Smooth muscle cell (in vitro differentiated cells): ENCODE measurements around the gene P2RY1. TPM values are rescaled to one million over a fixed set of nuclear protein-coding genes. Genes with fewer than 3 reads are reported as not detected.

Experiments
- DNase-seq: peaks from one replicate; lab custom pipeline; 2025; ENCODE audit not compliant: unreplicated experiment; lab: John Stamatoyannopoulos, UW
- H2AFZ ChIP-seq: fragments of 200-600 bp; sonication (generic); 2 replicates; pipeline ENCODE4 v1.6.0; 2016; ENCODE audit warnings: antibody characterized with exemption, low read depth, mild to moderate bottlenecking
- H3F3A ChIP-seq: fragments of 200-600 bp; sonication (generic); 2 replicates; pipeline ENCODE4 v1.6.0; 2017; ENCODE audit warnings: antibody characterized with exemption, low read depth
- H3K27ac ChIP-seq: fragments of 200-600 bp; sonication (generic); 2 replicates; pipeline ENCODE4 v1.5.1; 2016; ENCODE audit warnings: low read depth, mild to moderate bottlenecking
- H3K27me3 ChIP-seq: fragments of 200-600 bp; sonication (generic); 2 replicates; pipeline ENCODE4 v1.6.1; 2016; ENCODE audit warnings: low read depth, mild to moderate bottlenecking
- H3K36me3 ChIP-seq: fragments of 200-600 bp; sonication (generic); 2 replicates; pipeline ENCODE4 v1.5.1; 2016; ENCODE audit warnings: low read depth
- H3K4me1 ChIP-seq: fragments of 200-600 bp; sonication (generic); 2 replicates; pipeline ENCODE4 v1.5.1; 2016; ENCODE audit warnings: low read depth
- H3K4me2 ChIP-seq: fragments of 200-600 bp; sonication (generic); 2 replicates; pipeline ENCODE4 v1.6.0; 2016; ENCODE audit warnings: mild to moderate bottlenecking
- H3K4me3 ChIP-seq: fragments of 200-600 bp; sonication (generic); 2 replicates; pipeline ENCODE4 v1.5.1; 2016; ENCODE audit warnings: mild to moderate bottlenecking
- H3K79me2 ChIP-seq: fragments of 200-600 bp; sonication (generic); 2 replicates; pipeline ENCODE4 v1.6.0; 2016; ENCODE audit warnings: low read depth, mild to moderate bottlenecking
- H3K9ac ChIP-seq: fragments of 200-600 bp; sonication (generic); 2 replicates; pipeline ENCODE4 v1.6.0; 2016; ENCODE audit warnings: low read depth
- H3K9me3 ChIP-seq: fragments of 200-600 bp; sonication (generic); replicated peaks from 2 replicates; pipeline ENCODE4 v1.5.1; 2016; ENCODE audit warnings: low read depth
- H4K20me1 ChIP-seq: fragments of 200-600 bp; sonication (generic); 2 replicates; pipeline ENCODE4 v1.6.0; 2016; ENCODE audit warnings: low read depth
- WGBS: methylation state at CpG from one replicate; pipeline ENCODE4 v1.1.7; 2016; ENCODE audit warnings: low lambda C conversion rate; 5-methylcytosine and 5-hydroxymethylcytosine counted together
- polyA plus RNA-seq: library from polyadenylated mRNA; unstranded; fragments of >200 nt; fragmentation: Nextera tagmentation; extraction: Ambion mirVana; gene quantifications from 2 replicates; pipeline ENCODE4 v1.2.1, GENCODE V29; 2016
- total RNA-seq: library from RNA; depleted of rRNA; stranded (reverse); fragments of >200 nt; gene quantifications from 2 replicates; pipeline ENCODE4 v1.2.3, GENCODE V29; 2014
- TF ChIP-seq, protein P1 (sequence below): fragments of 200-600 bp; sonication (generic); IDR thresholded peaks from 2 replicates; pipeline ENCODE4 v1.5.1; 2017; ENCODE audit warnings: borderline replicate concordance, mild to moderate bottlenecking, antibody characterized with exemption; ENCODE audit not compliant: insufficient read depth, poor library complexity, severe bottlenecking

P2RY1 gene
- total and polyA plus RNA-seq, 2 experiments from 2014 or later: 3.9 to 7.9 TPM

DNA sequence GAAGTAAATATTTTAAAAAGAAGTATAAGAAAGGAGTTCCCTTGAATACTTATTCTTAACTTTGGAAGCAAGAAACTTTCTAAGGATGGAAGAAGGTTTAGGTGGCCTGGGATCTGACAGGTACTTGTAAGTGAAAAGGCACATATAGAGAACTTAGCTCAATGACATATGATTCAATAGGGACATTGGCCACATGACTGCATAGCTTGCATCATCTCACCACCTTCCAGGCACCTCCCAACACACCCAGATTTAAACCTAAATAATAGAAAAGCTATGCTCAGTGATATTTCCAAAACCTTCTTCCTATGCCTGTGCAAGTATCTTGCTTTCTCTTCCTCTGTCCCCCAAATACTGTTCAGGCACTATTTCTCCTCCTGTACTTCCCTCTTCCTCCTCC, 4.7 kb upstream of the P2RY1 start:
- DNase-seq: no peak
- H4K20me1 ChIP-seq: no peaks in the 10 kb centered on the region
- no peaks in the 10 kb centered on the region for H3K9me3 ChIP-seq
- no peak overlapping the region for H3K9ac ChIP-seq
- TF ChIP-seq, protein P1, sequence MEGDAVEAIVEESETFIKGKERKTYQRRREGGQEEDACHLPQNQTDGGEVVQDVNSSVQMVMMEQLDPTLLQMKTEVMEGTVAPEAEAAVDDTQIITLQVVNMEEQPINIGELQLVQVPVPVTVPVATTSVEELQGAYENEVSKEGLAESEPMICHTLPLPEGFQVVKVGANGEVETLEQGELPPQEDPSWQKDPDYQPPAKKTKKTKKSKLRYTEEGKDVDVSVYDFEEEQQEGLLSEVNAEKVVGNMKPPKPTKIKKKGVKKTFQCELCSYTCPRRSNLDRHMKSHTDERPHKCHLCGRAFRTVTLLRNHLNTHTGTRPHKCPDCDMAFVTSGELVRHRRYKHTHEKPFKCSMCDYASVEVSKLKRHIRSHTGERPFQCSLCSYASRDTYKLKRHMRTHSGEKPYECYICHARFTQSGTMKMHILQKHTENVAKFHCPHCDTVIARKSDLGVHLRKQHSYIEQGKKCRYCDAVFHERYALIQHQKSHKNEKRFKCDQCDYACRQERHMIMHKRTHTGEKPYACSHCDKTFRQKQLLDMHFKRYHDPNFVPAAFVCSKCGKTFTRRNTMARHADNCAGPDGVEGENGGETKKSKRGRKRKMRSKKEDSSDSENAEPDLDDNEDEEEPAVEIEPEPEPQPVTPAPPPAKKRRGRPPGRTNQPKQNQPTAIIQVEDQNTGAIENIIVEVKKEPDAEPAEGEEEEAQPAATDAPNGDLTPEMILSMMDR: no peak
- H3K27me3 ChIP-seq: no peaks in the 10 kb centered on the region
- no peak overlapping the region for H3K4me2 ChIP-seq
- no peak overlapping the region for H3K4me3 ChIP-seq
- H3K4me1 ChIP-seq: peaks cover 4% of the 10 kb centered on the region
- H3F3A ChIP-seq: peaks cover 5% of the 10 kb centered on the region
- H3K27ac ChIP-seq: no peak overlapping the region
- H3K36me3 ChIP-seq: no peaks in the 10 kb centered on the region
- H3K79me2 ChIP-seq: peaks cover 3% of the 10 kb centered on the region
- H2AFZ ChIP-seq: no peak overlapping the region

DNA sequence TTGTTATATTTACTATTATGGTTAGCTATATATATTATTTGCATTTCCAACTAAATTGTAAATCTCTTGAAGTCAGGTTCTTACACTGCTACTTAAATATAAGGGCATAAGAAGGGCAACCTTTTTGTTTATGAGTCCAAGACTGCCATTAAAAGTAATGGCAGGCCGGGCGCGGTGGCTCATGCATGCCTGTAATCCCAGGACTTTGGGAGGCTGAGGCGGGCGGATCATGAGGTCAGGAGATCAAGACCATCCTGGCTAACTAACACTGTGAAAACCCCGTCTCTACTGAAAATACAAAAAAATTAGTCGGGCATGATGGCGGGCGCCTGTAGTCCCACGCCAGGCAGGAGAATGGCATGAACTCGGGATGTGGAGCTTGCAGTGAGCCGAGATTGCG, 2.9 kb upstream of the P2RY1 start:
- Histone ChIP-seq H2AFZ (no peak overlapping the region), H3K9me3 (no peaks in the 10 kb centered on the region), H3K27ac (no peak overlapping the region), H4K20me1 (no peaks in the 10 kb centered on the region), H3K79me2 (peaks cover 21% of the 10 kb centered on the region), H3K4me2 (no peak overlapping the region), H3K4me3 (no peak overlapping the region), H3K4me1 (peaks cover 4% of the 10 kb centered on the region), H3K36me3 (no peaks in the 10 kb centered on the region), H3K9ac (no peak overlapping the region), H3F3A (no peaks in the 10 kb centered on the region), H3K27me3 (no peaks in the 10 kb centered on the region)
- 98% methylated on average over 13 of the region's 13 CpGs for WGBS
- TF ChIP-seq, protein P1: no peak
- no peak for DNase-seq

DNA sequence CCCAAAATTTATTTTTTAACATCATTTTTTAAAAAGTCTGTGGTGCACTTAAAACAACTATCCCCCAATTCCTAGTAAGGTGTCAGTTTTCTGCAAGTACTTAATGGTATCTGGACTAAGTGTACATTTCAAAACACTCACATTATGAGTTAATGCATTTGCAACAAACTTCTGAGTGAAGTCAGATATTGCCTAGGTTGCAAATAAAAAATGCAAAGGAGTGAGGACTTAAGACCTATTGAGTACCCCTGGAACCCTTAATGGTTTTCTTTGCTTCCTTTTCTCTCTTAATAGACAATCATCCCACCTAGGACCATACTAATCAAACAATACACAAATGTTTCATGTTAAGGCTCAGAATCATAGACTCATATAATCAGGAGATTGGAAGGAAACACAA, 1.8 kb upstream of the P2RY1 start:
- Histone ChIP-seq H3K4me2 (no peak overlapping the region), H3K79me2 (peaks cover 31% of the 10 kb centered on the region), H3K4me3 (no peak overlapping the region), H4K20me1 (no peaks in the 10 kb centered on the region), H3K9me3 (no peaks in the 10 kb centered on the region), H3K27me3 (no peaks in the 10 kb centered on the region), H3F3A (no peaks in the 10 kb centered on the region), H3K4me1 (peaks cover 4% of the 10 kb centered on the region), H3K9ac (no peak overlapping the region), H3K36me3 (no peaks in the 10 kb centered on the region), H2AFZ (no peak overlapping the region), H3K27ac (no peak overlapping the region)
- DNase-seq: no peak
- TF ChIP-seq, protein P1: no peak

- H3K9ac ChIP-seq: no peak overlapping the region
- no peaks in the 10 kb centered on the region for H3K27me3 ChIP-seq
- H3K9me3 ChIP-seq: no peaks in the 10 kb centered on the region
- H3K36me3 ChIP-seq: no peaks in the 10 kb centered on the region
- H3F3A ChIP-seq: no peaks in the 10 kb centered on the region
- DNase-seq: no peak
- peak overlapping the region; percentile 86 for H3K4me3 ChIP-seq
- 16% methylated on average over 17 of the region's 17 CpGs for WGBS
- TF ChIP-seq, protein P1: no peak
- H3K27ac ChIP-seq: no peak overlapping the region
- H3K4me2 ChIP-seq: peak overlapping the region; percentile 96
- H4K20me1 ChIP-seq: no peaks in the 10 kb centered on the region
- peak overlapping the region; percentile 98 for H2AFZ ChIP-seq
- peaks cover 4% of the 10 kb centered on the region for H3K4me1 ChIP-seq
- H3K79me2 ChIP-seq: peaks cover 43% of the 10 kb centered on the region
Observed at GRCh38 chr3:152834191-152834775, 648 bp upstream of the P2RY1 start.
